NB4 (cell line): Measurements from ENCODE around the gene SEC24C.

ENCODE experiments used
- DNase-seq: peaks from one replicate; pipeline ENCODE4 v3.0.0; 2010; ENCODE audit warnings: low read depth
- H3K4me3 ChIP-seq: one replicate; pipeline ENCODE4 v1.5.1; 2011; ENCODE audit warnings: mild to moderate bottlenecking, low read depth, low read length, moderate library complexity
- CTCF ChIP-seq: IDR thresholded peaks from one replicate; pipeline ENCODE4 v1.5.1; 2012; ENCODE audit warnings: low read depth, low read length
- MAX ChIP-seq: IDR thresholded peaks from 2 replicates; pipeline ENCODE4 v1.6.1; 2011; ENCODE audit warnings: low read depth, low read length
- MYC ChIP-seq: IDR thresholded peaks from 2 replicates; pipeline ENCODE4 v1.6.1; 2011; ENCODE audit warnings: low read depth, low read length
- POLR2A ChIP-seq: IDR thresholded peaks from 2 replicates; pipeline ENCODE4 v1.6.1; 2011; ENCODE audit warnings: mild to moderate bottlenecking; ENCODE audit not compliant: insufficient read length; ENCODE audit errors: extremely low read depth

The SEC24C gene

GRCh38 chr10:73801253-73801590, 57.0 kb downstream of the SEC24C start:
- TF ChIP-seq MYC, result no peak
- no peak for TF ChIP-seq POLR2A
- no peak for TF ChIP-seq CTCF
- TF ChIP-seq MAX, result no peak
- DNase-seq, result no peak
- no peak overlapping the region for H3K4me3 ChIP-seq

- TF ChIP-seq CTCF, result no peak
- no peak for TF ChIP-seq POLR2A
- no peak for TF ChIP-seq MYC
- no peak for TF ChIP-seq MAX
- H3K4me3 ChIP-seq, result no peak overlapping the region
- no peak for DNase-seq
Measured at GRCh38 chr10:73802276-73802991, 58.3 kb downstream of the SEC24C start.

- TF ChIP-seq MYC, result no peak
- no peak for TF ChIP-seq MAX
- TF ChIP-seq POLR2A, result no peak
- TF ChIP-seq CTCF, result no peak
- no peak for DNase-seq
- no peak overlapping the region for H3K4me3 ChIP-seq
Measured at GRCh38 chr10:73803680-73804286, 59.6 kb downstream of the SEC24C start.

- H3K4me3 ChIP-seq, result no peak overlapping the region
- TF ChIP-seq MAX, result no peak
- no peak for DNase-seq
Measured at GRCh38 chr10:73806176-73806950, 62.2 kb downstream of the SEC24C start.

- TF ChIP-seq MYC, result no peak
- TF ChIP-seq POLR2A, result no peak
- DNase-seq, result no peak
- H3K4me3 ChIP-seq, result no peak overlapping the region
Measured at GRCh38 chr10:73807471-73807870, 63.3 kb downstream of the SEC24C start.

GRCh38 chr10:73808021-73808815, 64.0 kb downstream of the SEC24C start:
- H3K4me3 ChIP-seq, result no peak overlapping the region
- no peak for DNase-seq
- TF ChIP-seq MYC (no peak), MAX (no peak), POLR2A (no peak), CTCF (no peak)
